DMS53 treated with DMSO at 0.1 percent for 48 hours (cell line): ENCODE measurements around the gene MAMDC4.
"Not testable (repeated sequence)": the region's sequence is repeated elsewhere in the genome, so short reads cannot be mapped to it uniquely, and the experiment has no call there.

ENCODE experiments used
- DNase-seq: peaks from one replicate; lab custom pipeline; 2025; ENCODE audit not compliant: unreplicated experiment; lab: John Stamatoyannopoulos, UW

The MAMDC4 gene

DNA sequence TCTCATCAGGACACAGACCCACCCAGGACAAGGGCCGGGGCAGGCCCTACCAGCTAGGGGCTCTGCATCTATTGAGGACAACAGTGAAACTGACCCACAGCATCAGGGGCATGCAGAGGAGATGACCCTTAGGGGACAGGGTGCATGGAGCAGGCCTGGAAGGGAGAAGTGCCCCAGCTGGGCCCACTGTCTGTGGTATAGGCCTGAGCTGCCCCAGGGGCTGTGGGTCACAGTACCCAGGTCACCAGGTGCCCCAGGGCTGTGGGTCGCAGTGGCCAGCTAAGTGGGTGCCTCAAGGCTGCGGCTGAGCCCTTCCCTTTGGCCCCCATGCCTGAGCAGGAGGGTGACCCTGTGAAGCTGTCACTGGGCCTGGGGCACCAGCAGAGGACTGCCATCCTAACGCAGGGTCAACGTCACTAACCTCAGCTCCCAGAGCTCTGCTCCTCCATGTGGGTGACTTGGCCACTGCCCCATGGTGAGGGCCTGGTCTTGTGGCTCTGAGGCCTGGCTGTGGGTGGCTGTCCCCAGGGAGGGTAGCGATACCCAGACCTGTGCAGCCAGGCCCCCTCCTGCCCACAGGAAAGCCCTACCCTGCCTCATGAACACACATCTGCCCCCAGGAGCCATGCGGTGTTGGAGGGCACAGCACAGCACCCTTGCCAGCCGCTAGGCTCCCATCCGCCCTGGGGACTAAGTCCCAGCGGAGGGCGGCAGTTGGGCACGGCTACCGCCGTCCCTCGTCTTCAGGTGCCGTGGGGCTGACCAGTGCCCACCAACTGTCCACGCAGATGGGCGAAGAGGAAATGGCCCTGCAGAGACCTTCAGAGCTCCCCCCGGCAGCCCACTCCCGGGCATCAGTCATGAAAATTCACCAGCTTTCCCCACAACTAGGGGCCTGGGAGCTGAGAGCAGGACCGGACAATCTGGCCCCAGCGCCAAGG is 9.1 kb downstream of the MAMDC4 start:
- DNase-seq: no peak

DNA sequence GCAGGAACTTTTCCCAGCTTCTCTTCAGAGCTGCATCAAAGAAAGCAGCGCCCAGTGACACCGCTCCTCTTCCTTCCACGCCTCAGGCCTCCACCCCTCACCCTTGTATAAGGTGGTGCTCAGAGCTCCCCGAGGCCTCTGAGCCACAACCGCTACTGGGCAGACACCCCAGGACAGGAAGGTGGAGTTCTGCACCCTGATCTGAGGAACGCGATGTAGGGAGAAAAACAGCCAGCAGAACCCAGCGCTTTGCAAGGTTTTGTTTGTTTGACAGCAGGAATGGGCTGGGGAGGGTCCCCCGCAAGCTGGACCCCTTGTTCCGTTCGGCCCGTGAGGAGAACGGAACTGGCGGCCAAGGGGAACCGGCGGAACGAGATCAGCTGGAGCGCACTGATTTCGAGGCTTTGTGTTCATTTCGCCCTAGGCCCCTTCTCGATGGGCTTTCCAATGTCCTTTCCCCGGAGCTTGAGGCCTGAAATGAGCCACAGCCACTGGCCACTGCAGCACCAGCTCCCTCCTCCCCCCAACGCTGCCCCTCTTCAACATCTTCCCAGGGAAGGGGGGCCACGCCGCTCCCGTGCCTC is 9.8 kb downstream of the MAMDC4 start:
- DNase-seq: no peak

DNA sequence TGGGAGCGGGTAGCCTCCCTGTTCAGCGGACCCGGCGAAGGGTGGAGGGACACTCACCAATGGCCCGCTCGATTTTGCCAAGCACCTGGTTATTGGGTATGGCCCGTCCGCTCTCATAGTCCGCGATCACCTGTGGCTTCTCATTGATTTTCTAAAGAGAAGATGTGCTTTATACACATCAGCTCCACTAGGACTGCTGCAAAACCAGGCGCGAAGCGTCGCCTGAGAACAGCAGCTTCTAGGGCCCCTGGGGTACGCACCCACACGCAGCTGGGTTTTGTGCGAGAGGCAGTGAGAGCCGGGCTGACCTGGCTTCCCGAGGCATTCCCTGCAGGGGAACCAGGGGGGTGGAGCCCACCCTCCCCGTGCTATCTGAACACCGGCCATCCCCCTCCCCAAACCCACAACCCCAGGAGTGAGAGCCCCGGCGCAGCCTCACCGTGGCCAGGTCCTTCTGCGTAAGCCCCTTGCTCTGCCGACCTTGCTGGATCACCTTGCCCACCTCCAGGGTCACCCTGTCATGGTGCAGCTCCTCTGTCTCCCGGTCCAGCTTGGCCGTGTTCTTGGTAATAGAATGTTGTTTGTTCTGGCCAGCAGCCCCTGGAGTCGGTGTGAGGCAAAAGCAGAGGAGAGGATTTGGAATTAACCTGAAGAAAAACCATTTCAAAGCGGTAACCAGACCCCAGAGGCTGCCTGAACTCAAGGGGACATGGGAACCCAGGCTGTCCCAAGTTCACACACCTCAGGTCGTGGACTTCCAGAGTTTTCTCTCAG is 10.9 kb downstream of the MAMDC4 start:
- DNase-seq: no peak

DNA sequence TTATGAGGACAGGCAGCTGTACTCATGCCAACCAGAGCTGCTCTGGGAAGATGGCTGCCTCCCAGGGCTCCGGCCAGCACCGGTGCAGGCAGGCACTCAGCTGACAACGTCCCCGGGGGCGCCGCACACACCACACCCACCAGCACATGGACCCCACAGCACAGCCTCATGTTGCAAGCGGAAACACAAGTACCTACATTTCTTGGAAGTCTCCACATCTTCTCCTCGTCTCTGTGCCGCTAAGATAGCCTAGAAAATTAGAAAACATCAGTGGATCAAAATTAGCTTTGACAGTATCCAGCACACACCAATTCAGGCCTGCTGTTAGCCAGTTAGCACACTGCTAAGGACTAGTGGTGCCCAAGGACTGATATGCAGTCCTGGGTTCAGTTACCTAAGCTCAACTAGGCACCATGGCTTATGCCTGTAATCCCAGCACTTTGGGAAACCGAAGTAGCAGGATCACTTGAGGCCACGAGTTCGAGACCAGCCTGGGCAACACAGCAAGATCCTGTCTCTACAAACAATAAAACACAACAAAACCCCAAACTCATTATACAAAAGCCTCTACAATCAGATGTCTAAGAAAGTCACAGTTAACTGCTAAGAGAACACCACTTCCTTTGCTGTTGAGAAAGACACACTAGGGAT is 11.6 kb downstream of the MAMDC4 start:
- no peak for DNase-seq

DNA sequence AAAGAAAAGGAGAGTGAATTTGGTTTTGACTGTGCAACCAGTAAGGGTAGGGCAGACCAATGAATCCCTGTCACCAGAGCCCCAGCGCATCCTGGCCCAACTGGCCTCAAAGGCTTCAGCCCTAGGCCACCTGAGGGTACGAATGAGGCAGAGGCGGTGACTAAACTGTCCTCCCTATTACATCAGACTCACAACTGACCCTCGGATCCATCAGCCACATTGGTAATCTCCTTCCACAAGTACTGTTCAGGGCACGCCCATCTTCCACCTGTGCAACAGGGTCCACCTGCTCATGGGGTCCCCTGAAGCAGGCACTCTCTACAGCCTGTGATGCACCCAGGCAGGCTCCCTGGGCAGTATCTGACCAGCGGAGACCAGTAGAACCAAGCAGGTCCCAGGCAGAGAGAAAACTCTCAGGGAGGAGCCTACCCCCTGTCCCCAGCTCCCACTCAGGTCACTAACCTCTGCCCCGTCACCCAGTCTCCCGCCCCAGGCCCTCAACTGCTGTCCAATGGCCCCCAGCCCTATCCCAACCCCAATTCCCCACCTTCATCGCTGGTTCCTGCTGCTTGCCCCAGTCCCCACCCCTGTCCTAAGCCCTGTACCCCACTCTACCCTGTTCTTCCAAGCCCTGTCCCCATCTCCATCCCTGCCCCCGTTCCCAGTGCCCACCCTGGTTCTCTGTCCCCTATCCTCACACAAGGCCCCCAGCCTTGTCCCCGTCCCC is 13.1 kb downstream of the MAMDC4 start:
- DNase-seq: no peak

DNA sequence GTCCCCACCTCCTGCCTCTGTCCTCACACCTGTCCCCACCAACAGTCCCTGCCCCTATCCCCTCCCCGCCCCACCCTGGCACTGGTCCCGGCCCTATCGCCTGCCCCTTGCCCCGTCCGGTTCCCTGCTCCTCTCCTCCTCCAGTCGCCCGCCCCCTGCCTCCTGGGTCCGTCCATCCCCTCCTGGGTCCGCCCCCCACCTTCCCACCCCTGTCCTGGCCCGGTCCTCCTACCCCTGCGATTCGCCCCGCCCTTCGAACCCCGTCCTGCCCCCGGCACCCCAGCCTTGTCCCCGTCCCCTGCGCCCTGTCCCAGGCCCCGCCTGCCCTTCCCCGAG is 13.6 kb downstream of the MAMDC4 start:
- no peak for DNase-seq

DNA sequence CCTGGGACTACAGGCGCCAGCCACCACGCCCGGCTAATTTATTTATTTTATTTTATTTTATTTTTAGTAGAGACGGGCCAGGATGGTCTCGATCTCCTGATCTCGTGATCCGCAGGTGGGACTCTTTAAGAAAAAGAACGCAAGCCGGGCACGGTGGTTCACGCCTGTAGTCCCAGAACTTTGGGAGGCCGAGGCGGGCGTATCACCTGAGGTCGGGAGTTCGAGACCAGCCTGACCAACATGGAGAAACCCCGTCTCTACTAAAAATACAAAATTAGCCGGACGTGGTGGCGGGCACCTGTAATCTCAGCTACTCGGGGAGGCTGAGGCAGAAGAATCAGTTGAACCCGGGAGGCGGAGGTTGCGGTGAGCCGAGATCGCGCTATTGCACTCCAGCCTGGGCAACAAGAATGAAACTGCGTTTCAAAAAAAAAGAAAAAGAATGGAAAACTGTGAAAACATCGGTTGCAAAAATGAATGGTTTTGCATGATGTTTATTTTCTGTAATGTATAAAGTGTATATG is 14.8 kb downstream of the MAMDC4 start:
- not testable (repeated sequence) for DNase-seq

DNA sequence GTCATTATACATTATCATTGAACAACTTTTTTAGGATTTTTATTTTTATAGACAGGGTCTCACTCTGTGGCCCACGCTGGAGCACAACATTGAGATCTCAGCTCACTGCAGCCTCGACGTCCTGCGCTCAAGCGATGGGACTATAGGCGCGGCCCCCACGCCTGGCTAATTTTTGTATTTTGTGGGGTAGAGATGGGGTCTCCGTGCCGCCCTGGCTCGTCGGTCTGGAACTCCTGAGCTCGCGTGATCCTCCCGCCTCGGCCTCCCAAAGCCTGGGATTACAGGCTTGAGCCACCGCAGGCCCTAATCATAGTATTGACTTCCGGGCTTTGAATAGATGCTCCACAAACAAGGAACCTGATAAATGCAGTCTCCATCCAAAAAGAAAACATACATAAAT is 15.3 kb downstream of the MAMDC4 start:
- DNase-seq: no peak

DNA sequence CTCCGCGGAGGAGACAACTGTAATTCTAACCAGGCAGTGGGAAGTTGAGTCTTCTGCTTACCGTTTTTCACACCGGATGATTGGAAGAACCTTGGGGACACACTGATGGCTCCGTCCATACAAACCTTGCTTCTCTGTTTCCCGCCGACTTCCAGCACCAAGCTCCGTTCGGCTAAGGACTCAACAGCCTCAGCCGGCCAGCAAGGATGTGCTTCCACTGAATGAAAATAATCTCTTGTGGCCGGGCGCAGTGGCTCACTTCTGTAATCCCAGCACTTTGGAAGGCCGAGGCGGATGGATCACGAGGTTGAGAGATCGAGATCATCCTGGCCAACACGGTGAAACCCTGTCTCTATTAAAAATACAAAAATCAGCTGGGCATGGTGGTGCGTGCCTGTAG is 15.8 kb downstream of the MAMDC4 start:
- DNase-seq: no peak

DNA sequence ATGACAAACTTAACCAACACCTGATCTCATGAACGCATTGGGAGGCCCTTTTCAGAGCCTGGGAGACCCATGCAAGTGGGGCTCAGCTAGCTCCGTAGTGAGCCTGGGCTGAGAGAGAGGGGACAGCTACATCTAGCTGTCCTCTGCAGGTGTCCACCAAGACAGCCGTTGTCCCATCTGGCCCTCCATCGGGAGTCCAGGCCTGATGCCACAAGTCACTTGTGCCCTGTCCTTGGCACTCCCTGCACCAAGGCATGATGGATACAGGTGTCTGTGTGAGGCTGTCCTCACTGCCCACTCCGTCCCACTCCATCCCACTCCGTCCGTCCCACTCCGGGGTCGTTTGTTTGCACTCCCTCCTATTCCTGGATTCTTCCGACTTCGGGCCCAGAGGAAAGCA is 16.5 kb downstream of the MAMDC4 start:
- DNase-seq: no peak

DNA sequence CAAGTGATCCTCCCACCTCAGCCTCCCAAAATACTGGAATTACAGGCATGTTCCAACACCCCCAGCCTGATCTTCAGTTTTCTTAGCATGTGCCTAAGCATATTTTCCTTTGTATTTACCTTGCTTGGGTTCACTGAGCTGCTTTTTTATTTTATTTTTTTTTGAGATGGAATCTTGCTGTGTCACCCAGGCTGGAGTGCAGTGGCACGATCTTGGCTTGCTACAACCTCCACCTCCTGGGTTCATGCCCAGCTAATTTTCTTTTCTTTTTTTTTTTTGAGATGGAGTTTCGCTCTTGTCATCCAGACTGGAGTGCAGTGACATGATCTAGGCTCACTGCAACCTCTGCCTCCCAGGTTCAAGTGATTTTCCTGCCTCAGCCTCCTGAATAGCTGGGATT is 17.5 kb downstream of the MAMDC4 start:
- DNase-seq: not testable (repeated sequence)

DNA sequence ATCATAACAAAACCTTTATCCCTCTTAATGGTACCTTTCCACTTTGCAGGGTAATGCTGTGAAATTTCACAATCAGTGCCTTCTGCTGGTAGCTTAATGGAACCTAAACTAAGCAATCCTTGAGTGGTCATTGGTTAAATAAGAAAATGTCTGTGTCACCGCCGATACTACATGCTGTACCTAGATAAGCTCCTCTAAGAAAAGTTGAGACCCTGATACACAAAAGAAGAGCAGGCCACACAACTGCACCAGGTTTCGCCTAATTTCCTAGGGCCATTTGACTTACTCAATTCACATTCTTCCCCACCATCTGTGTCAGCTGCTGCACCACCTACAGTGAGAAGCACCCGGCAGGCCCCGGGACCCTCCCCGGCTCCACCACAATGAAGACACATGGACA is 23.0 kb downstream of the MAMDC4 start:
- no peak for DNase-seq

DNA sequence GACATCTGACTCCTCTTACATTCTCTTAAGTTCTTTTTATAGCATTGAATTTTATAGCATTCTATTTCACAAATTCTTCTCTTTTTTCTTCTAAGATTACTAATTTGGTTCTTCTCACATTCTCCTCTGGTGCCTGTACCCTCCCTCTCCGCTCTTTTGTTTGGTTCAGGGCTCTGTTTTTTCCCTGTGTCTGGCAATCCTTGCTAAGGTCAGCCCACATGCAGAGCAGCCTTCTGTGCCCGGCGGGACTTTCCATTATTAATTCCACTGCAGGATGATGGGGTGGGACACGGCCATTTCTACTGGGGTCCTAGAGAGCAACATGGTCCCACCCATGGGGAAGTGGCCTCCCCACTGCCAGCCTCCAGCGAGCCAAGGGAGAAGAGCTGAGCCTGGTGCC is 24.3 kb downstream of the MAMDC4 start:
- no peak for DNase-seq

DNA sequence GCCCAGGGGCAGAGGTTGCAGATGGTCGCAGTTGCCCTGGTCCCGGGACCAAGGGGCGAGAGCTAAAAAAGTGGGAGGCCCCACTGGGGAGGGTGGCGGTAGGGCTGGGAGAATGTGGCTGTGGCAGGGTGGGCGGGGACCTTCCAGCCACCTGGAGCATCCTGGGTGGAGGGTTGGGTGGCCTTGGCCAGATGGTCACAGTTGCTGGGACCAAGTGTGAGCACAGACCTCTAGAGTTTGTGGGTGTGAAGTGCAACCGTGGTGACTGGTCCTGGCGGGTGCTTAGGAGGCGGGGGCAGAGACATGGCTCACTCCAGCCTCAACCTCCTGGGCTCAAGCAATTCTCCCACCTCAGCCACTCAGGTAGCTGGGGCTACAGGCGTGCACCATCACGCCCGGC is 28.5 kb downstream of the MAMDC4 start:
- DNase-seq: no peak

DNA sequence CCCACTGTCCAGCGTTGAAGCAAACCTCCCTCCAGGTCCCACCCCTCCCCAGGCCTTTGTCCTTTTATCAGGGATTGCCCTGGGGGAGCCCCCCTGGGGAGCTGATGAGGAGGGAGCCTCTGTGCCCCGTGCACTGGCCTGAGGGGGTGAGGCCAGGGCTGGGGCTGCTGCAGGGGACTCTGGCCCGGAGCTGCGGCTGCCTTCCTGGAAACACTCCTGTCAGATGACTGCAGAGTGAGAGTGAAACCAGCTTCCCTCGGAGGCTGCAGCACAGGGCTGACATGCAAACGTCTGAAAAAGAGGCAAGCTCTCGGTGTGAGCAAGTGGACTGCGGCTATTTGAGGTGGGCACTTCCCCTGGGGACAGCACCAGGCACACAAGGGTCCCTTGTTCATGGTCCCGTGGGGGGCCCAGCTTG is 29.6 kb downstream of the MAMDC4 start:
- DNase-seq: peak; percentile 46

DNA sequence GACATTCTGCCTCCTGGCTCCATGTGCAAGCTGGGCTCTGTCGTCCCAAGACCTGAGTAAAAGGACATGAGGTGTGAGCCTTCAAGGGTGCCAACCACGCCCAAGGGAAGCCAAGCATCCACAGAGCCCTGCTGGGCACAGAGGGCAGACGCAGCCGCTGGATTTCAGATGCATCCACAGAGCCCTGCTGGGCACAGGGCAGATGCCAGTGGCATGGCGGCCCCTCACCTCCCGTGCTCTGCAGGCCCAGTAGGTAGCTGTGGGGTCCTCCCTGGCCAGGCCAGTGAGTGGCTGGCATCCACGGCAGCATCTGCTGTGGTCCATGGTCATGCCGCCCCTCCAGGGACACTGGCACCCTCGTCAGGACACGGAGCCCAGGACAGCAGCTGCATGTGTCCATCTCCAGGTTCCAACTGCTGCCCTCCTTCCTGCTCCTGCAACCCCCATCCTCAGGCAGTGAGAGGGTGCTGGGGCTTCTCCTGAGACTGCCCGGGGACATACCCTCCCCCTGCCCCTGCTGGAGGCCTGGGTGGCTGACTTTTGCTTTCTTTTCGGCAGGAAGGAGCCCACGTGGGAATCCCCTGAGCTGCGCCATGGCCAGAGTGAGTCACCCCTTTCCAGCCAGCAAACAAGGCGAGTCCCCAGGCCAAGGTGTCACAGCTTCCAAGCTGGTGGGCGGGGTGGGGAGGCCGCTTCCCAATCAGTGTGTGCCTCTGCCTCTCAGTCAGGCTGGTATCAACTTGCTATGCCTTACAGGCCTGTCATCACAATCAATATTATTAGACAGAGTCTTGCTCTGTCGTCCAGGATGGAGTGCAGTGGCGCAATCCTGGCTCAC is 30.2 kb downstream of the MAMDC4 start:
- peak; percentile 74 for DNase-seq

DNA sequence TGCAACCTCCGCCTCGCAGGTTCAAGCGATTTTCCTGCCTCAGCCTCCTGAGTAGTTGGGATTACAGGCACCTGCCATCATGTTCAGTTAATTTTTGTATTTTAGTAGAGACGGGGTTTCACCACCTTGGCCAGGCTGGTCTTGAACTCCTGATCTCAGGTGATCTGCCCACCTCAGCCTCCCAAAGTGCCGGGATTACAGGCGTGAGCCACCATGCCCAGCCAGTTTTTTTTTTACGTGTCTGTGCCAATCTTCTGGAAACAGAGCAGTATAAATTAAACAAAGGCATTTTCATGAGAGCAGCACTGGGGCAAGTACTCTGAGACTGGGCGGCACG is 30.8 kb downstream of the MAMDC4 start:
- not testable (repeated sequence) for DNase-seq

DNA sequence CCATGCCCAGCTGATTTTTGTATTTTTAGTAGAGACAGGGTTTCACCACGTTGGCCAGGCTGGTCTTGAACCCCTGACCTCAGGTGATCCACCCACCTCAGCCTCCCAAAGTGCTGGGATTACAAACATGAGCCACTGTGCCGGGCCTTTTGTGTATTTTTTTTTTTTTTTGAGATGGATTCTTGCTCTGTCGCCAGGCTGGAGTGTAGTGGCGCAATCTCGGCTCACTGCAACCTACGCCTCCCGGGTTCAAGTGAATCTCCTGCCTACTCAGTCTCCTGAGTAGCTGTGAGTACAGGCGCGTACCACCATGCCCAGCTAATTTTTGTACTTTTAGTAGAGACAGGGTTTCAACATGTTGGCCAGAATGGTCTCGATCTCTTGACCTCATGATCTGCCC is 31.5 kb downstream of the MAMDC4 start:
- not testable (repeated sequence) for DNase-seq

DNA sequence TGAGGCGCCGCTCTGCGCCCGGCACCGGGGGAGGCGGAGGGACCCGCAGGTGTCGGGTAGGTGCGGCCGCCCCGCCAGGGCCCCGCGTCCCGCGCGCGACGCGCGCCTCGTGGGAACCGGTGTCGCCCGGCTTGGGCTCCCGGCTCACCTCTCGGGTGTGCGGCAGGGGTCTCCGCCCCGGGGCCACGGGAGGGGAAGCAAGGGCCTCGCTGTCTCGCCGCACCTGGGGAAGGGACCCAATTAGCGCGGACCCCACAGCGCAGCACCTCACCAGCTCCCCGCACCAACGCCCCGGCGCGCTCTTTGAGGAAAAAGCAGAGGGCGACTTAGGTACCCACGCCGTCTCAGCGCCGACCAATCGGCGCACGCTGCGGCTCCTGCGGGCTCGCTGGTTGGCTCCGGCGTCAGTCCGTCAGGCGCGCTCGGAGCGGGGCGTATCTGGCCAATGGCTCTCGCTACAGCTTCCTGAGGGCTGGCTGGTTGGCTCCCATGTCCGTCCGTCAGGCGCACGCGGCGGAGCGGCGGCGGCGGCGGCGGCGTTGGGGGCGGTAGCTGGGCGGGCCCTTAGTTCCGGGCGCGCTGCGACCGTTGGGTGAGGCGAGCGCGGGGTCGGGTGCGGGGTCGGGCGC is 33.9 kb downstream of the MAMDC4 start, which contains the start of gene TRAF2:
Gene TRAF2 (plus strand): TSS at position 567 of the 629 bp plus-strand sequence. CDS start 12,225 bp downstream, outside the sequence.
- peak; percentile 92 for DNase-seq
